Kidney epithelial cell (primary cell): Measurements from ENCODE around the gene LIPN. TPM values are rescaled to one million over a fixed set of nuclear protein-coding genes. Genes with fewer than 3 reads are reported as not detected.

ENCODE experiments used
- DNase-seq: peaks from one replicate; pipeline ENCODE4 v3.0.0-alpha.2; 2010; ENCODE audit warnings: low read depth
- H3K27me3 ChIP-seq: 2 replicates; pipeline ENCODE4 v1.6.0; 2011; ENCODE audit warnings: low read length; ENCODE audit not compliant: control insufficient read depth, insufficient read depth
- H3K36me3 ChIP-seq: 2 replicates; pipeline ENCODE4 v1.5.1; 2011; ENCODE audit warnings: low read length; ENCODE audit not compliant: control insufficient read depth, insufficient read depth
- H3K4me3 ChIP-seq: 2 replicates; pipeline ENCODE4 v1.5.1; 2011; ENCODE audit warnings: low read depth, mild to moderate bottlenecking, control low read depth, low read length
- total RNA-seq: library from RNA; depleted of rRNA; stranded (reverse); fragments of >200 nt; gene quantifications from 2 replicates; pipeline ENCODE4 v1.2.3, GENCODE V29; 2015
- TF ChIP-seq, protein P1 (sequence below): IDR thresholded peaks from 2 replicates; pipeline ENCODE4 v1.5.1; 2011; ENCODE audit warnings: mild to moderate bottlenecking, moderate library complexity, low read length, control low read depth, inconsistent platforms; ENCODE audit not compliant: insufficient read depth, poor library complexity, severe bottlenecking

LIPN gene
- total RNA-seq, 1 donor from 2014 or later, result not detected

GRCh38 chr10:88745633-88746032 is 14.2 kb upstream of the LIPN start:
- no peaks in the 10 kb centered on the region for H3K27me3 ChIP-seq
- no peak overlapping the region for H3K4me3 ChIP-seq
- no peaks in the 10 kb centered on the region for H3K36me3 ChIP-seq
- no peak for DNase-seq
- TF ChIP-seq, protein P1, sequence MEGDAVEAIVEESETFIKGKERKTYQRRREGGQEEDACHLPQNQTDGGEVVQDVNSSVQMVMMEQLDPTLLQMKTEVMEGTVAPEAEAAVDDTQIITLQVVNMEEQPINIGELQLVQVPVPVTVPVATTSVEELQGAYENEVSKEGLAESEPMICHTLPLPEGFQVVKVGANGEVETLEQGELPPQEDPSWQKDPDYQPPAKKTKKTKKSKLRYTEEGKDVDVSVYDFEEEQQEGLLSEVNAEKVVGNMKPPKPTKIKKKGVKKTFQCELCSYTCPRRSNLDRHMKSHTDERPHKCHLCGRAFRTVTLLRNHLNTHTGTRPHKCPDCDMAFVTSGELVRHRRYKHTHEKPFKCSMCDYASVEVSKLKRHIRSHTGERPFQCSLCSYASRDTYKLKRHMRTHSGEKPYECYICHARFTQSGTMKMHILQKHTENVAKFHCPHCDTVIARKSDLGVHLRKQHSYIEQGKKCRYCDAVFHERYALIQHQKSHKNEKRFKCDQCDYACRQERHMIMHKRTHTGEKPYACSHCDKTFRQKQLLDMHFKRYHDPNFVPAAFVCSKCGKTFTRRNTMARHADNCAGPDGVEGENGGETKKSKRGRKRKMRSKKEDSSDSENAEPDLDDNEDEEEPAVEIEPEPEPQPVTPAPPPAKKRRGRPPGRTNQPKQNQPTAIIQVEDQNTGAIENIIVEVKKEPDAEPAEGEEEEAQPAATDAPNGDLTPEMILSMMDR, result no peak

- H3K4me3 ChIP-seq, result no peak overlapping the region
- no peaks in the 10 kb centered on the region for H3K36me3 ChIP-seq
- no peak for DNase-seq
- TF ChIP-seq, protein P1, result no peak
- H3K27me3 ChIP-seq, result no peaks in the 10 kb centered on the region
These were observed 5.5 kb upstream of the LIPN start for GRCh38 chr10:88754287-88754686.

DNA sequence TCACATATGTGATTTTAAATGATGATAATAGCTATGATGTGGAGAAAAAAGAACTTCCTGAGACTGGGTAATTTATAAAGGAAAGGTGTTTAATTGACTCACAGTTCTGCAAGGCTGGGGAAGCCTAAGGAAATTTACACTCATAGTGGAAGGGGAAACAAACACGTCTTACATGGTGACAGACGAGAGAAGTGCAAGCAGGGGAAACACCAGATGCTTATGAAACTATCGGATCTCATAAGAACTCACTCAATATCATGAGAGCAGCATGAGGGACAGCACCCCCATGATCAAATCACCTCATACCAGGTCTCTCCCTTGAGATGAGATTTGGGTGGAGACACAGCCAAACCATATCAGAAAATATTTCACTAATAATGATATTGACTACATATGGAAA is 4.1 kb upstream of the LIPN start:
- DNase-seq, result no peak
- Histone ChIP-seq H3K4me3 (no peak overlapping the region), H3K27me3 (no peaks in the 10 kb centered on the region), H3K36me3 (no peaks in the 10 kb centered on the region)
- TF ChIP-seq, protein P1, result no peak

GRCh38 chr10:88756660-88757059 is 3.2 kb upstream of the LIPN start:
- no peak for DNase-seq
- TF ChIP-seq, protein P1, result no peak
- H3K27me3 ChIP-seq, result no peaks in the 10 kb centered on the region
- H3K36me3 ChIP-seq, result no peaks in the 10 kb centered on the region
- H3K4me3 ChIP-seq, result no peak overlapping the region

GRCh38 chr10:88762906-88763305 is 3.1 kb downstream of the LIPN start:
- no peaks in the 10 kb centered on the region for H3K27me3 ChIP-seq
- H3K36me3 ChIP-seq, result no peaks in the 10 kb centered on the region
- H3K4me3 ChIP-seq, result no peak overlapping the region
- TF ChIP-seq, protein P1, result no peak
- no peak for DNase-seq

DNA sequence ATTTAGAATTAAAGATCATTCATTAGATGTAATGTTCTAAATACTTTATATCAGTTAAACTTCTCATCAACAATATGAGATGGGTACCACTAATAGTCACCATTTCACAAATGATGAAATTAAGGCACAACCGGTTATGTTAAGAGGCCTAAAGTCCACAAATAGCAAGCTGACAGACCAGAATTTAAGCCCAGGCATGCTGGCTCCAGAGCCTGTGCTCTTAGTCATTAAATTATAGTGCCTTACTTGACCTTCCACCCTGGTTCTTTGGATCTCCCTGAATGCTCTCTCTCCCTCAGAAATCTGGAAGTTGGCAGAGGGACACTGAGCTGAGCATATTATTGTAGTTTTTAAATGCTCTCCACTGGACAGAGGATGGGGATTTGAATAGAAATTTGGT is 3.6 kb downstream of the LIPN start:
- TF ChIP-seq, protein P1, result no peak
- no peak for DNase-seq
- H3K27me3 ChIP-seq, result no peaks in the 10 kb centered on the region

More for the DNA sequence above, 3.6 kb downstream of the LIPN start:
- no peak overlapping the region for H3K4me3 ChIP-seq
- H3K36me3 ChIP-seq, result no peaks in the 10 kb centered on the region
